Heart left ventricle (tissue), 16 donors: ENCODE data around the gene SSR1. TPM values are rescaled to one million over a fixed set of nuclear protein-coding genes. Genes with fewer than 3 reads are reported as not detected.

Source experiments
- ATAC-seq, 4 donors: fragments of 200-7000 bp; cut with Tn5 transposase; one replicate each; pipeline ENCODE4 v1.9.1; 2020 to 2022; ENCODE audit warnings: moderate library complexity in 4 of 4, mild to moderate bottlenecking in 3 of 4, moderate number of reproducible peaks in 1 of 4
- DNase-seq, 5 donors: peaks; one replicate each; pipeline ENCODE4 v3.0.0-alpha.2; 2020
- H3K27ac ChIP-seq, 12 donors: fragments of 200-600 bp; sonication (generic) in 4 of 12; one replicate each; pipeline versions ENCODE4 v1.5.0 to v1.8.0; 2016 to 2022; ENCODE audit warnings: mild to moderate bottlenecking in 2 of 12
- H3K27me3 ChIP-seq, 9 donors: fragments of 200-600 bp; sonication (generic) in 2 of 9; one replicate each; pipeline versions ENCODE4 v1.5.1 to v1.8.0; 2016 to 2022; ENCODE audit warnings: mild to moderate bottlenecking in 3 of 9
- H3K36me3 ChIP-seq, 9 donors: fragments of 200-600 bp; sonication (generic) in 2 of 9; one replicate each; pipeline versions ENCODE4 v1.5.0 to v1.8.0; 2018 to 2022; ENCODE audit warnings: mild to moderate bottlenecking in 2 of 9
- H3K4me1 ChIP-seq, 12 donors: fragments of 200-600 bp; sonication (generic) in 4 of 12; one replicate each; pipeline versions ENCODE4 v1.5.0 to v1.8.0; 2016 to 2022; ENCODE audit warnings: mild to moderate bottlenecking in 3 of 12
- H3K4me3 ChIP-seq, 12 donors: fragments of 200-600 bp; sonication (generic) in 4 of 12; one replicate each; pipeline versions ENCODE4 v1.5.0 to v1.8.0; 2017 to 2022; ENCODE audit warnings: mild to moderate bottlenecking in 9 of 12, moderate library complexity in 4 of 12
- H3K9me3 ChIP-seq, 12 donors: fragments of 200-600 bp; sonication (generic) in 4 of 12; one replicate each; pipeline versions ENCODE4 v1.5.0 to v1.8.0; 2016 to 2022; ENCODE audit warnings: mild to moderate bottlenecking in 1 of 12
- POLR2A ChIP-seq, 2 donors: fragments of 450-650 bp; IDR thresholded peaks; one replicate each; pipeline ENCODE4 v1.6.1; 2017; ENCODE audit warnings: antibody characterized with exemption in 2 of 2, mild to moderate bottlenecking in 2 of 2, moderate library complexity in 2 of 2
- WGBS, 4 donors: extraction: QIAGEN DNeasy Blood & Tissue Kit in 2 of 4; methylation state at CpG; one replicate each; pipeline versions ENCODE4 v1.1.5 to v1.1.7; 2013 to 2018; 5-methylcytosine and 5-hydroxymethylcytosine counted together
- intact Hi-C, 10 donors: fragments of 100-400 bp; cut with DNase I; formaldehyde crosslinking; loops; one replicate each; pipeline versions ENCODE4 v1.11.1 to v1.14.2; 2022
- polyA plus RNA-seq, 2 donors: library from polyadenylated mRNA; stranded (reverse); fragments of 200-250 nt; gene quantifications; one replicate each; pipeline ENCODE4 v1.2.3, GENCODE V29; 2013
- total RNA-seq, 9 donors: library from RNA; depleted of rRNA in 2 of 9; stranded (reverse); fragments of >200 nt in 2 of 9; fragmentation: NEBNext Ultra II Directional in 3 of 9; extraction: Animal tissue kit (Norgen Biotek cat#: 25700) in 3 of 9; gene quantifications; one replicate each; pipeline versions ENCODE4 v1.1.0 to v1.2.4, GENCODE V29; 2016 to 2023
- TF ChIP-seq, protein P1 (sequence below), 12 donors: fragments of 200-600 bp; sonication (generic) in 4 of 12; IDR thresholded peaks; one replicate each; pipeline versions ENCODE4 v1.5.0 to v1.8.0; 2018 to 2022; ENCODE audit warnings: antibody characterized with exemption in 12 of 12, mild to moderate bottlenecking in 5 of 12
- donor health status: ischemic (EF 13 %, LVEDD 7.1; RV severe dilation, severe dysfunction).
- donor health status: healthy with polysubstance abuse.
- donor health status: DM: no; HTN: yes; CAD: no.
- donor health status: DM: no; HTN: no; CAD: no.
- donor health status: ischemic (EF 25% LVEDD 6.9; RV normal size, moderate dysfunction).
- donor health status: ischemic (EF 25% LVEDD 5.7; RV mildly dilated, moderate dysfunction).
- donor health status: healthy.
- donor health status: DM: yes; HTN: yes; CAD: no.
- donor health status: ischemic (EF 35%, LVEDD 5.7; RV mildly dilated, moderate dysfunction).
- donor health status: nonischemic (EF 11% LVEDD 7.7; RV severe dilation, severe dysfunction).
- donor health status: DM: yes; HTN: yes; CAD: no.
- donor health status: PGD.
- donor health status: ischemic (EF 29% LVEDD 5.4; RV normal size, mild dysfunction).
- donor health status: nonischemic (EF 23%, LVEDD 6.1; RV moderate dilation, normal function).

The SSR1 gene
- total and polyA plus RNA-seq, 11 donors: 8.6 to 106 (median 67.9) TPM

- no peaks in the 10 kb centered on the region for H3K27me3 ChIP-seq
- DNase-seq: peak in 1 of 5 donors; percentile 20
- no peak for ATAC-seq
- peaks cover 0 to 32% (median 10%) of the 10 kb centered on the region in 12 donors for H3K4me1 ChIP-seq
- TF ChIP-seq, protein P1, sequence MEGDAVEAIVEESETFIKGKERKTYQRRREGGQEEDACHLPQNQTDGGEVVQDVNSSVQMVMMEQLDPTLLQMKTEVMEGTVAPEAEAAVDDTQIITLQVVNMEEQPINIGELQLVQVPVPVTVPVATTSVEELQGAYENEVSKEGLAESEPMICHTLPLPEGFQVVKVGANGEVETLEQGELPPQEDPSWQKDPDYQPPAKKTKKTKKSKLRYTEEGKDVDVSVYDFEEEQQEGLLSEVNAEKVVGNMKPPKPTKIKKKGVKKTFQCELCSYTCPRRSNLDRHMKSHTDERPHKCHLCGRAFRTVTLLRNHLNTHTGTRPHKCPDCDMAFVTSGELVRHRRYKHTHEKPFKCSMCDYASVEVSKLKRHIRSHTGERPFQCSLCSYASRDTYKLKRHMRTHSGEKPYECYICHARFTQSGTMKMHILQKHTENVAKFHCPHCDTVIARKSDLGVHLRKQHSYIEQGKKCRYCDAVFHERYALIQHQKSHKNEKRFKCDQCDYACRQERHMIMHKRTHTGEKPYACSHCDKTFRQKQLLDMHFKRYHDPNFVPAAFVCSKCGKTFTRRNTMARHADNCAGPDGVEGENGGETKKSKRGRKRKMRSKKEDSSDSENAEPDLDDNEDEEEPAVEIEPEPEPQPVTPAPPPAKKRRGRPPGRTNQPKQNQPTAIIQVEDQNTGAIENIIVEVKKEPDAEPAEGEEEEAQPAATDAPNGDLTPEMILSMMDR (IDR thresholded peaks at IDR 0.05): no peak
- no peak for TF ChIP-seq POLR2A (IDR thresholded peaks at IDR 0.05)
- 84 to 95% (median 91%) methylated on average over 9 to 15 of the region's 15 CpGs for WGBS, 4 donors
- peaks cover 0 to 75% (median 60%) of the 10 kb centered on the region in 9 donors for H3K36me3 ChIP-seq
- intact Hi-C loops: loop anchor here in 6 of 10 donors (5.0 to 10.0 kb wide), 6 partner anchors 321 to 691 kb away; no protein-coding TSS in a partner anchor
- no peaks in the 10 kb centered on the region for H3K9me3 ChIP-seq
- H3K4me3 ChIP-seq: no peak overlapping the region
- no peak overlapping the region for H3K27ac ChIP-seq
Measured at GRCh38 chr6:7245668-7246393, 67.2 kb downstream of the SSR1 start.

DNA sequence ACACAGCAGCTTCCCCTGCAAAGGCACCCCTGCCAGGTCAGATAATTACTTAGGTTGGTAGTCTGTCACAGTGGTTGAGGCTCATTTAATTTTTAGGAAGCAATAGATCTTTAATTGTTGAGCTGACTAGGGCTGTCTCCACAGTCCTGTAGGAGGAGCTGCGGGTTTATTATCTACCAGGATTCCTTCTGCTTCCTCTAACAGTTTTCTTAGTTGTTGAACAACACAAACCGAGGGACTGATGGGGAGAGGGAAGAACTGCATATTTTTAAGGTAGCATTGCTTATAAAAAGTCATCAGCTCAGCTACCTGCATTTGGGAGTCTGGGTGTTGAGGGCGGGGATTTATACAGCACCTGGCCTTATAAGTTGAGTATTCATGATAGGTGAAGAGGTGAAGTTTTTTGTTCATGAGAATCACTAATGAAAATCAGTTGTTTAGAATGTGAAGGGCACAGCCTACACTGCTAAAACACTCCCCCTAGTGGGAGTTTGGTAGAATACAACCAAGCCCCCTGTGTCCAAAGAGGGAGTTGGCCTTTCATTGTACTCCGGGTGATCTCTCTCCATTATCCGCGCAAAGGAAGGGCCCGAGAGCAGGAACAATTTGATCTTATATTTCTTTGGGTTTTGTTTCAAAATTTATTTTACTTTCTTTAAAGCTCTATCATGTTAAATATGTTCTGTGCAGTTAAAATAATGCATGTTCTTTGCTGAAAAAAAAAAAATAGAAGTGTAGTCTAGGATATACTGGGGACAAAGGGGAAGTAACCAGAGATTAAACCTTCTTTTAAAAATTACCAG is 69.6 kb downstream of the SSR1 start:
- H3K9me3 ChIP-seq: no peaks in the 10 kb centered on the region
- intact Hi-C loops: loop anchor here (2.0 to 10.0 kb wide), 15 partner anchors 137 to 689 kb away; partner anchors contain the start of gene RREB1 (in 1 of the 10)
- DNase-seq (peak in 2 of 5 donors; percentile 14 to 52), ATAC-seq (peak; percentile 33 to 60 (median 54))
- WGBS, 4 donors: 8 to 12% (median 10%) methylated on average over 7 of the region's 7 CpGs
- H3K4me3 ChIP-seq: no peak overlapping the region
- peaks cover 0 to 40% (median 17%) of the 10 kb centered on the region in 12 donors for H3K4me1 ChIP-seq
- H3K27me3 ChIP-seq: no peaks in the 10 kb centered on the region
- H3K36me3 ChIP-seq: peaks cover 0 to 69% (median 47%) of the 10 kb centered on the region in 9 donors
- no peak for TF ChIP-seq POLR2A (IDR thresholded peaks at IDR 0.05)
- TF ChIP-seq, protein P1 (IDR thresholded peaks at IDR 0.05): peak; percentile 86 to 96 (median 92)
- H3K27ac ChIP-seq: peak overlapping the region in 10 of 12 donors; percentile 5 to 73 (median 41)

DNA sequence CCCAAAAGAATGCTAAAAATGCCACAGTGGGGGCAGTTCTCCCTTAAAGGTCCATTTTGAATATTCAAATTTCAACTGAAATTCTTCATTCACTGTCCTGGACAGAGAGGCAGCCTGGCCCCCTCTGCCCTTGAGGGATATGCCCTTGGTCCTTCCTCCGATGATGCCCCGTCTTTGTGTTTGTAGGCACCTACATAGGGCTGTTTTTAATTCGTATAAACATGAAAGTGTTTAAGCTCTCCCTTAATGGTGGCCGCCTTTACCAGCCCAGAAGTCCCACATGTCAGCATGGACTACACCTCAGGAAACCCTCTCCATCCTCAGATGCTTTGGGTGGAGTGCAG is 70.2 kb downstream of the SSR1 start:
- no peaks in the 10 kb centered on the region for H3K9me3 ChIP-seq
- no peak overlapping the region for H3K4me3 ChIP-seq
- no peak for ATAC-seq
- no peaks in the 10 kb centered on the region for H3K27me3 ChIP-seq
- peak overlapping the region in 11 of 12 donors; percentile 5 to 73 (median 35) for H3K27ac ChIP-seq
- TF ChIP-seq, protein P1 (IDR thresholded peaks at IDR 0.05): no peak
- intact Hi-C loops: loop anchor here (2.0 to 10.0 kb wide), 15 partner anchors 136 to 688 kb away; partner anchors contain the start of gene RREB1 (in 1 of the 10)
- peaks cover 0 to 63% (median 42%) of the 10 kb centered on the region in 9 donors for H3K36me3 ChIP-seq
- peaks cover 0 to 40% (median 17%) of the 10 kb centered on the region in 12 donors for H3K4me1 ChIP-seq
- DNase-seq: peak in 1 of 5 donors; percentile 20
- 72 to 81% (median 77%) methylated on average over 4 of the region's 4 CpGs for WGBS, 4 donors
